GM20000 (cell line): ENCODE results near the gene SEC31B.

Experiments
- DNase-seq: peaks from one replicate; pipeline ENCODE4 v3.0.0; 2012; ENCODE audit warnings: low spot score
- TF ChIP-seq, protein P1 (sequence below): IDR thresholded peaks from 2 replicates; pipeline ENCODE4 v1.5.1; 2012; ENCODE audit warnings: mild to moderate bottlenecking, control low read depth; ENCODE audit errors: extremely low read depth, missing control alignments

Gene SEC31B

DNA sequence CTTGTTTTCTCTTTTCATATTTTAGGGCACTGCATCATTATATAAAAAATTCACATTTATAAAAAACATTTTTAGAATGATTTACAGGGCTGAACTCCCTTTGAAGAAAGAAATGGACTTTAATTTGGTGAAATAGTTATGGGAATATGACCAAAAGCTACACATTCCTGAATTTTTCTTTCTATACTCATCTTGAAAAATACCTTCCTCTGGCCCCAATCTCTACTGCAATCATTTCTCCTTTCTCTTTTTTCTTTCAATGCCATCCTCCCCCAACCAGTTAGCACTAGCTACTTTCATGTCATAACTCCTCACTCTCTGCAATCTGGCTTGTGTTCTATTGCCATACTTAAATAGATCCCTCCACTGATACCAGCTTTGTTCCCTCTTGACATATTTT is 50.7 kb downstream of the SEC31B start:
- TF ChIP-seq, protein P1, sequence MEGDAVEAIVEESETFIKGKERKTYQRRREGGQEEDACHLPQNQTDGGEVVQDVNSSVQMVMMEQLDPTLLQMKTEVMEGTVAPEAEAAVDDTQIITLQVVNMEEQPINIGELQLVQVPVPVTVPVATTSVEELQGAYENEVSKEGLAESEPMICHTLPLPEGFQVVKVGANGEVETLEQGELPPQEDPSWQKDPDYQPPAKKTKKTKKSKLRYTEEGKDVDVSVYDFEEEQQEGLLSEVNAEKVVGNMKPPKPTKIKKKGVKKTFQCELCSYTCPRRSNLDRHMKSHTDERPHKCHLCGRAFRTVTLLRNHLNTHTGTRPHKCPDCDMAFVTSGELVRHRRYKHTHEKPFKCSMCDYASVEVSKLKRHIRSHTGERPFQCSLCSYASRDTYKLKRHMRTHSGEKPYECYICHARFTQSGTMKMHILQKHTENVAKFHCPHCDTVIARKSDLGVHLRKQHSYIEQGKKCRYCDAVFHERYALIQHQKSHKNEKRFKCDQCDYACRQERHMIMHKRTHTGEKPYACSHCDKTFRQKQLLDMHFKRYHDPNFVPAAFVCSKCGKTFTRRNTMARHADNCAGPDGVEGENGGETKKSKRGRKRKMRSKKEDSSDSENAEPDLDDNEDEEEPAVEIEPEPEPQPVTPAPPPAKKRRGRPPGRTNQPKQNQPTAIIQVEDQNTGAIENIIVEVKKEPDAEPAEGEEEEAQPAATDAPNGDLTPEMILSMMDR, result no peak
- no peak for DNase-seq

DNA sequence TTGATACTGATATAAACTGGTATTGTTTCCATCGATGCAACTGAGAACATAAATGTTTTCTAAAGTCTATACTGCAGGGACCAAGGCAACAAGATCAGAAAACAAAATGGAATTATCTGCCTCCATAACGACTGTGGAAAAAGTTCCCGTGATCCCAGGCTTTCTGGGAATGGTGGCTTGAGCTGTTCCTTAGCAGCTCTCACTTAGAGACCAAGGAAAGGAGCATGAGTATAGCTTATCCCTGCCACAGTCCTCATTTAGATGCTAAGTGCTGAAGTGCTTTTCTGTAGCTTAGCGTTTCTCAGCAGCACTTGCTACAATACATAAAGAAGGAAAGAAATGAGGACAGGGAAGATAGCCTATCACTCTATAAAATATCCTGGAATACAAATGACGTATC is 51.3 kb downstream of the SEC31B start:
- TF ChIP-seq, protein P1, result no peak
- DNase-seq, result no peak

DNA sequence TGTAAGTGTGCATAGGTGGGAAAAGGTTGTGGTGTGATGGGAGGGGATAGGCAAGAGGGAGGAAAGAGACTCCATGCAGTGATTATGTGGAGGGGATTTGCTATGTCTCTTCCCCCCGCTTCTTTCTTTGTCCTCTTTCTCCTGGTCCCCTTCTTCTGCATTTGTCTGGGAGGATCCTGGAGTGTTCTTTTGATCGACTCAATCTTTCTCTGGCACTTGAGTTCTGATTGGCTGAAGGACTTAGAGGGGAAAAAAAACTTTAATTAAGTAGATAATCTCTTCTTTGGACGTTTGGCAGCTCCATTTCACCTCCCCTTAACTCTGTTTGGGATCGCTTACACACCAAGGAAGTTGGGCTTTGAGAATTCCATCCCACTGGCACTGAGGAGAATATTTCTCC is 57.0 kb downstream of the SEC31B start, which contains the start of gene WNT8B:
Gene WNT8B, plus strand, starts transcription at position 301 of the 400 bp plus-strand sequence. CDS start 160 bp downstream, outside the sequence.
- DNase-seq, result no peak
- TF ChIP-seq, protein P1, result no peak

DNA sequence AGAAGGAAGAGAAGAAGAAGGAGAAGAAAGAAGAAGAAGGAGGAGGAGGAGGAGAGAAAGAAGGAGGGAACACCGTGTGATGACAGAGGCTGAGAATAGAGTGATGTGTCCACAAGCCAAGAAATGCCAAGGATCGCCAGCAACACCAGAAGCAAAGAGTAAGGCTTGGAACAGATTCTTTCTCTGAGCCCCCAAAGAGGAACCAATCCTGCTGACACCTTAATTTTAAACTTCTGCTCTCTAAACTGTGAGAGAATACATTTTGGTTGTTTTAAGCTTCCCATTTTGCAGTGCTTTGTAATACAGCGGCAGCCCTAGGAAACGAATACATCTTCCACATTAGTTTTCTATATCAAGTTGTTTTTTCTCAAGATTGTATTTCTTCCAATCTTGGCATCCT is 70.7 kb downstream of the SEC31B start:
- TF ChIP-seq, protein P1, result no peak

DNA sequence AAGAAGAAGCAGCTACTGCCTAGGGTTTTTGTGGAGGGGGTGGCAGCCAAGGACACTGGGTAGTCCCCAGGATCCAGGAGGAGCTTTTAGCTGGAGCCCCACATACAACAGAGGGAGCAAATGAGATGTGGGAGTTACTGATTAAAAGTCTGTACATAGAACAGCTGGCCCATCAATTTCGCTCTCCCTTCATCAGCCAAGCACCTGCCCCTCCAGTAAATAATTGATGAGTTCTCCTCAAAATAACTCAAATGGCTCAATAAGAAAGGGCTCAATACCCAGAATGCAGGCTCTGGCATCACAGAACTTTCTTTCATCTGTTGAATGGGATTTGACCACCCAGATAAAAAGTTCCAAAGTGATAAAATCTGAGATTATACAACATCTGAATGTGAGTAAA is 72.0 kb downstream of the SEC31B start:
- DNase-seq, result no peak
- TF ChIP-seq, protein P1, result no peak

More for the DNA sequence above, 70.7 kb downstream of the SEC31B start:
- DNase-seq, result no peak

DNA sequence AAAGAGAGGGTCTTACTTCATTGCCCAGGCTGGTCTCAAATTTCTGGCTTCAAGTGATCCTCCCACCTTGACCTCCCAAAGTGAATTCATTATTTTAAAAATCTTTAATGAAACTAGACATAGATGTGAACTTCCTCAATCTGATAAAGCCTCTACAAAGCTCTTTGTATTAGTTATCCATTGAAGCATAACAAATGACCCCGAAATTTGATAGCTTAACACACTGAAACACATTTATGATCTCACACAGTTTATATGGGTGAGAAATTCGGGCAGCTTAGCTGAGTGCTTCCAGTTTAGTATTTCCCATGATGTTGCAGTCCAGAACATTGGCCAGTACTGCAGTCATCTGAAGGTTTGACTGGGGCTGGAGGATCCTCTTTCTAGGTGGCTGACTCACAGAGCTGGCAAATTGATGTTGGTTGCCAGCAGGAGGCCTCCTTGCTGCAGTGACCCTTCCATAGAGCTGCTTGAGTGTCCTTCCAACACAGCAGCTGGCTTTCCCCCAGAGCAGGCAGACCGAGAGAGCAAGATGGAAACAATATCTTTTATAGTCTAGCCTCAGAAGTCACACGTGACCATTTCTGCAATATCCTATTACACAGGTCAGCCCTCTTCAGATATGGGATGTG is 73.4 kb downstream of the SEC31B start:
- no peak for DNase-seq
- TF ChIP-seq, protein P1, result no peak

DNA sequence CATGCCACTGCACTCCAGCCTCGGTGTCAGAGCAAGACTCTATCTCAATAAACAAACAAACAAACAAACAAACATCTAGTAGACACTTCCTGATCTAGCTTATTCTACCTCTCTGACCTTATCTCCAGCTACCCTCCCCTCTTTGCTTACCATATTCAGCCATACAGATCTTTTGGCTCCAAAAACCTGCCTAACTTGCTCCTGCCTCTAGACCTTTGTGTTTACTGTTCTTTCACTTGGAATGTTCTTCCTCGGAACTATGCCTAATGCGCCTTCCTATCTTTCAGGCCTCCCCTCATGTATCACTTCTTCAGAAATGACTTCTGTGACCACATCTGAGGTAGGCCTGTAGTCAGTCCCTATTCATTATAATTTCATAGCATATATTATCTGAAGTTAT is 77.1 kb downstream of the SEC31B start:
- DNase-seq, result no peak
- TF ChIP-seq, protein P1, result no peak
